Measurements from ENCODE around the gene EPHB4.

GRCh38 chr7:100818825-100819224 is 8.5 kb downstream of the EPHB4 start:
- no peak for TF ChIP-seq ATF2 (IDR thresholded peaks at IDR 0.05; ENCODE audit: low read length)
- no peak for TF ChIP-seq TBP (IDR thresholded peaks at IDR 0.05; ENCODE audit: low read depth, low read length)
- TF ChIP-seq CTCF (IDR thresholded peaks at IDR 0.05; ENCODE audit: control extremely low read depth in 1 of 3, insufficient read depth in 1 of 3, low read depth in 1 of 3, low read length in 3 of 3) = no peak
- no peak for TF ChIP-seq TAF1 (IDR thresholded peaks at IDR 0.05; ENCODE audit: low read depth, low read length)
- TF ChIP-seq SIN3A (conservative IDR thresholded peaks at IDR 0.05 in 1 of 2, IDR thresholded peaks at IDR 0.05 in 1 of 2; ENCODE audit: low read depth in 1 of 2, low read length in 2 of 2) = no peak
- no peak for TF ChIP-seq CBX5 (IDR thresholded peaks at IDR 0.05; ENCODE audit: low read depth, low read length)
- TF ChIP-seq MAFK (IDR thresholded peaks at IDR 0.05; ENCODE audit: low read depth, low read length) = no peak
- no peak for TF ChIP-seq SP1 (IDR thresholded peaks at IDR 0.05; ENCODE audit: low read depth, low read length)
- TF ChIP-seq YY1 (IDR thresholded peaks at IDR 0.05; ENCODE audit: low read depth, low read length) = no peak
- no peak for TF ChIP-seq HDAC6 (IDR thresholded peaks at IDR 0.05; ENCODE audit: low read depth, low read length)
- TF ChIP-seq NRF1 (IDR thresholded peaks at IDR 0.05; ENCODE audit: low read depth, low read length) = no peak

All from H1 (cell line).